ENCODE measurements around the gene HDGF. TPM values are rescaled to one million over a fixed set of nuclear protein-coding genes. Genes with fewer than 3 reads are reported as not detected.
"Not testable (repeated sequence)": the region's sequence is repeated elsewhere in the genome, so short reads cannot be mapped to it uniquely, and the experiment has no call there.

Gene HDGF
- total RNA-seq, 1 donor, result 98.9 TPM

GRCh38 chr1:156773607-156774006, 22.1 kb upstream of the HDGF start:
- Histone ChIP-seq H3K4me1 (ENCODE audit: insufficient read depth, low read length) (peaks cover 33% of the 10 kb centered on the region), H3K9me3 (ENCODE audit: low read depth, low read length) (no peaks in the 10 kb centered on the region)

GRCh38 chr1:156772728-156773497, 21.4 kb upstream of the HDGF start:
- Histone ChIP-seq H3K27me3 (ENCODE audit: insufficient read depth, low read length) (no peaks in the 10 kb centered on the region), H3K4me3 (ENCODE audit: low read length) (no peak overlapping the region), H3K9me3 (ENCODE audit: low read depth, low read length) (no peaks in the 10 kb centered on the region), H3K4me1 (ENCODE audit: insufficient read depth, low read length) (peaks cover 40% of the 10 kb centered on the region)

More at GRCh38 chr1:156773607-156774006, 22.1 kb upstream of the HDGF start:
- H3K27me3 ChIP-seq (ENCODE audit: insufficient read depth, low read length), result no peaks in the 10 kb centered on the region
- H3K4me3 ChIP-seq (ENCODE audit: low read length), result no peak overlapping the region

- no peak overlapping the region for H3K4me3 ChIP-seq (ENCODE audit: low read length)
- no peaks in the 10 kb centered on the region for H3K27me3 ChIP-seq (ENCODE audit: insufficient read depth, low read length)
- H3K9me3 ChIP-seq (ENCODE audit: low read depth, low read length), result no peaks in the 10 kb centered on the region
- H3K4me1 ChIP-seq (ENCODE audit: insufficient read depth, low read length), result peaks cover 41% of the 10 kb centered on the region
Measured at GRCh38 chr1:156772222-156772621, 20.7 kb upstream of the HDGF start.

GRCh38 chr1:156768610-156769295, 17.3 kb upstream of the HDGF start:
- Histone ChIP-seq H3K9me3 (ENCODE audit: low read depth, low read length) (no peaks in the 10 kb centered on the region), H3K4me1 (ENCODE audit: insufficient read depth, low read length) (peaks cover 47% of the 10 kb centered on the region), H3K4me3 (ENCODE audit: low read length) (peak overlapping the region; percentile 99), H3K27me3 (ENCODE audit: insufficient read depth, low read length) (no peaks in the 10 kb centered on the region)

GRCh38 chr1:156767879-156768604, 16.6 kb upstream of the HDGF start:
- Histone ChIP-seq H3K4me1 (ENCODE audit: insufficient read depth, low read length) (peaks cover 47% of the 10 kb centered on the region), H3K9me3 (ENCODE audit: low read depth, low read length) (no peaks in the 10 kb centered on the region), H3K27me3 (ENCODE audit: insufficient read depth, low read length) (no peaks in the 10 kb centered on the region), H3K4me3 (ENCODE audit: low read length) (peak overlapping the region; percentile 99)

- Histone ChIP-seq H3K4me3 (ENCODE audit: low read length) (peak within 1 kb of the TSS; percentile 99), H3K4me1 (ENCODE audit: insufficient read depth, low read length) (peaks cover 47% of the 10 kb centered on the region), H3K27me3 (ENCODE audit: insufficient read depth, low read length) (no peaks in the 10 kb centered on the region), H3K9me3 (ENCODE audit: low read depth, low read length) (no peaks in the 10 kb centered on the region)
Measured at GRCh38 chr1:156767101-156767878, 15.8 kb upstream of the HDGF start, which contains the start of gene PRCC. Gene PRCC (plus strand): TSS chr1:156767535. CDS start chr1:156767772, 237 bp downstream.

GRCh38 chr1:156766298-156767100, 15.0 kb upstream of the HDGF start:
- peak overlapping the region; percentile 99 for H3K4me3 ChIP-seq (ENCODE audit: low read length)
- no peaks in the 10 kb centered on the region for H3K27me3 ChIP-seq (ENCODE audit: insufficient read depth, low read length)
- H3K4me1 ChIP-seq (ENCODE audit: insufficient read depth, low read length), result peaks cover 47% of the 10 kb centered on the region
- H3K9me3 ChIP-seq (ENCODE audit: low read depth, low read length), result no peaks in the 10 kb centered on the region

GRCh38 chr1:156765666-156766065, 14.2 kb upstream of the HDGF start:
- no peaks in the 10 kb centered on the region for H3K9me3 ChIP-seq (ENCODE audit: low read depth, low read length)
- H3K4me1 ChIP-seq (ENCODE audit: insufficient read depth, low read length), result peaks cover 42% of the 10 kb centered on the region
- H3K4me3 ChIP-seq (ENCODE audit: low read length), result no peak overlapping the region
- no peaks in the 10 kb centered on the region for H3K27me3 ChIP-seq (ENCODE audit: insufficient read depth, low read length)

- H3K27me3 ChIP-seq (ENCODE audit: insufficient read depth, low read length); H3K4me3 ChIP-seq (ENCODE audit: low read length); H3K9me3 ChIP-seq (ENCODE audit: low read depth, low read length): not testable (repeated sequence)
- peaks cover 39% of the 10 kb centered on the region for H3K4me1 ChIP-seq (ENCODE audit: insufficient read depth, low read length)
Measured at GRCh38 chr1:156765136-156765535, 13.7 kb upstream of the HDGF start.

GRCh38 chr1:156760796-156761104, 9.3 kb upstream of the HDGF start:
- Histone ChIP-seq H3K4me1 (ENCODE audit: insufficient read depth, low read length) (peaks cover 4% of the 10 kb centered on the region), H3K9me3 (ENCODE audit: low read depth, low read length) (no peaks in the 10 kb centered on the region), H3K4me3 (ENCODE audit: low read length) (no peak overlapping the region), H3K27me3 (ENCODE audit: insufficient read depth, low read length) (no peaks in the 10 kb centered on the region)

- Histone ChIP-seq H3K4me3 (ENCODE audit: low read length) (no peak overlapping the region), H3K9me3 (ENCODE audit: low read depth, low read length) (no peaks in the 10 kb centered on the region), H3K27me3 (ENCODE audit: insufficient read depth, low read length) (no peaks in the 10 kb centered on the region), H3K4me1 (ENCODE audit: insufficient read depth, low read length) (no peaks in the 10 kb centered on the region)
Measured at GRCh38 chr1:156760092-156760795, 8.8 kb upstream of the HDGF start.

GRCh38 chr1:156757572-156758253, 6.2 kb upstream of the HDGF start:
- H3K9me3 ChIP-seq (ENCODE audit: low read depth, low read length), result not testable (repeated sequence)
- H3K4me1 ChIP-seq (ENCODE audit: insufficient read depth, low read length), result peaks cover 12% of the 10 kb centered on the region

GRCh38 chr1:156756355-156756754, 4.9 kb upstream of the HDGF start:
- H3K27me3 ChIP-seq (ENCODE audit: insufficient read depth, low read length), result no peaks in the 10 kb centered on the region
- no peaks in the 10 kb centered on the region for H3K9me3 ChIP-seq (ENCODE audit: low read depth, low read length)
- H3K4me3 ChIP-seq (ENCODE audit: low read length), result no peak overlapping the region
- H3K4me1 ChIP-seq (ENCODE audit: insufficient read depth, low read length), result peaks cover 18% of the 10 kb centered on the region

More at GRCh38 chr1:156757572-156758253, 6.2 kb upstream of the HDGF start:
- H3K27me3 ChIP-seq (ENCODE audit: insufficient read depth, low read length); H3K4me3 ChIP-seq (ENCODE audit: low read length): not testable (repeated sequence)

Measured in mononuclear cell (primary cell).